ENCODE measurements around the gene SMTN.
A peak's percentile ranks its signal among the peaks of the same experiment; 100 is the strongest.

DNA sequence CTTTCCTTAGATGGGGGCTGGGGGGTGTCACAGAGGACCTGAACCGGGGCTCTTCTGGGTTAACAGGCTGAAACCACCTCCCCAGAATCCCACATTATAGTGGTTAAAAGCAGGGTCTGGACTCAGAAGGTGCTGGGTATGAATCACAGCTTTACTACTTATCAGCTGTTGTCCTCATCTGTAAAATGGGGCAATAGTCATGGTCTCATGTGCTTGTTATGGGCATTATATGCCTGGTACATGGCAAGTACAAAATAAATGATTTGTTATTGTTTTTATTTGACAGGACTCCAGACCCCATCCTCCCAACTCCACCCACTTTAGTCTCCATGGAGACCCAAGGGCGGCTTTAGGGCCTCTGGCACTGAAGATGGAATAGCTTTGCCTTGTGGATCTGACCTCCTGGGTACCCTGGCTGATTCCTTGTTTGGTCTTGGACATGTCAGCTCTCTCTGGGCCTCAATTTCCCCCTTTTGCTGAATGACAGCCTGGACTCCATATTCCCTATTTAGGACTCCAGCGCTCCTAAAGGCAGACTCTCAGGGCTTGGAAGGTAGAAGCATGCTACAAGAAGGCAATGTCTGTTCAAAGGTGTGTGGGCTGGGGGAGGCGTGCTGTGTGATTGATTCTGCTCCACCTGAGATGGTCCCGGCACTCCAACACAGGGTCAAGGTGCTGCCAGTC lies 812 bp upstream of the SMTN start:
- TF ChIP-seq, protein P1, sequence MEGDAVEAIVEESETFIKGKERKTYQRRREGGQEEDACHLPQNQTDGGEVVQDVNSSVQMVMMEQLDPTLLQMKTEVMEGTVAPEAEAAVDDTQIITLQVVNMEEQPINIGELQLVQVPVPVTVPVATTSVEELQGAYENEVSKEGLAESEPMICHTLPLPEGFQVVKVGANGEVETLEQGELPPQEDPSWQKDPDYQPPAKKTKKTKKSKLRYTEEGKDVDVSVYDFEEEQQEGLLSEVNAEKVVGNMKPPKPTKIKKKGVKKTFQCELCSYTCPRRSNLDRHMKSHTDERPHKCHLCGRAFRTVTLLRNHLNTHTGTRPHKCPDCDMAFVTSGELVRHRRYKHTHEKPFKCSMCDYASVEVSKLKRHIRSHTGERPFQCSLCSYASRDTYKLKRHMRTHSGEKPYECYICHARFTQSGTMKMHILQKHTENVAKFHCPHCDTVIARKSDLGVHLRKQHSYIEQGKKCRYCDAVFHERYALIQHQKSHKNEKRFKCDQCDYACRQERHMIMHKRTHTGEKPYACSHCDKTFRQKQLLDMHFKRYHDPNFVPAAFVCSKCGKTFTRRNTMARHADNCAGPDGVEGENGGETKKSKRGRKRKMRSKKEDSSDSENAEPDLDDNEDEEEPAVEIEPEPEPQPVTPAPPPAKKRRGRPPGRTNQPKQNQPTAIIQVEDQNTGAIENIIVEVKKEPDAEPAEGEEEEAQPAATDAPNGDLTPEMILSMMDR (IDR thresholded peaks at IDR 0.05), result no peak
- peak in 1 of 3 donors; percentile 46 for TF ChIP-seq POLR2AphosphoS5 (IDR thresholded peaks at IDR 0.05)
- no peak for TF ChIP-seq EP300 (IDR thresholded peaks at IDR 0.05; ENCODE audit: low read depth)
